Neural crest cell (in vitro differentiated cells): ENCODE data around the gene BHMT. TPM values are rescaled to one million over a fixed set of nuclear protein-coding genes. Genes with fewer than 3 reads are reported as not detected.

Experiments
- DNase-seq: peaks from one replicate; pipeline ENCODE4 v3.0.0; 2021; ENCODE audit warnings: low read depth, mixed read lengths, low spot score
- H3K27ac Mint-ChIP-seq: one replicate; pipeline ENCODE4 v1.8.0; 2021; ENCODE audit warnings: mild to moderate bottlenecking, mixed read lengths; ENCODE audit not compliant: unreplicated experiment
- H3K27me3 Mint-ChIP-seq: 2 replicates; pipeline ENCODE4 v1.8.0; 2021; ENCODE audit warnings: low read depth, mild to moderate bottlenecking, mixed read lengths
- H3K36me3 Mint-ChIP-seq: 2 replicates; pipeline ENCODE4 v1.8.0; 2021; ENCODE audit warnings: low read depth, mild to moderate bottlenecking, mixed read lengths
- H3K4me1 Mint-ChIP-seq: 2 replicates; pipeline ENCODE4 v1.8.0; 2021; ENCODE audit warnings: mixed read lengths
- H3K4me3 Mint-ChIP-seq: one replicate; pipeline ENCODE4 v1.8.0; 2021; ENCODE audit warnings: mild to moderate bottlenecking, mixed read lengths
- H3K9me3 Mint-ChIP-seq: 2 replicates; pipeline ENCODE4 v1.8.0; 2021; ENCODE audit warnings: mixed read lengths
- total RNA-seq: library from RNA; stranded (reverse); gene quantifications from 2 replicates; pipeline ENCODE4 v1.2.1, GENCODE V29; 2021
- TF ChIP-seq, protein P1 (sequence below): fragments of 200-600 bp; sonication (generic); conservative IDR thresholded peaks from 2 replicates; pipeline ENCODE4 v1.5.0; 2021; ENCODE audit warnings: antibody characterized with exemption, mild to moderate bottlenecking

The BHMT gene
- total RNA-seq, 1 donor from 2014 or later: not detected

DNA sequence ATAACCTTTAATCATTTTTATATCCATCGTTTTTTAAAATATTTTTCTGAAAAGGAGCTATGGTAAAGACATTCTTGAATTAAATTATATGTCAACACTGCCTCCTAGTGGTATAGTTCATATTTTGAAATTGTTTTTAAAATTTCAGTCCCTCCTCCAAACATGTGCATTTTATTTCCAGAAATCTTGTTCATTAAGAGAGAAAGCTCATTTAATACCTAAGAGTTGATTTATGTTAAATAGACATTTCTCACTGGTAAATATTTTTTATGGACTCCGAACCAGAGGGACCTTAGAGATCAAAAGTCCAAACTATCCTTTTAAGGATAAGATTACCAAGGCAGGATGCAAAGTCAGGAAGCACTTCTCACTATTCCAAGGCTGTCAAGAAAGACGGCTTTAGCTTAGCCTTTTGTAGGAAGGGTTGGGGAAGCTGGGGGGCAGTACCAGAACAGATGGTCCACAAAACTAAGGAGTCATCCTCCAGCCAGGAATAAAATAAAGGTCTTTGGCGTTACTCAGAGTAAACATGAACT is 21.6 kb downstream of the BHMT start:
- H3K4me1 Mint-ChIP-seq: peaks cover 13% of the 10 kb centered on the region
- no peaks in the 10 kb centered on the region for H3K9me3 Mint-ChIP-seq
- H3K27me3 Mint-ChIP-seq: no peaks in the 10 kb centered on the region
- peak overlapping the region; percentile 73 for H3K4me3 Mint-ChIP-seq
- H3K36me3 Mint-ChIP-seq: no peaks in the 10 kb centered on the region
- TF ChIP-seq, protein P1, sequence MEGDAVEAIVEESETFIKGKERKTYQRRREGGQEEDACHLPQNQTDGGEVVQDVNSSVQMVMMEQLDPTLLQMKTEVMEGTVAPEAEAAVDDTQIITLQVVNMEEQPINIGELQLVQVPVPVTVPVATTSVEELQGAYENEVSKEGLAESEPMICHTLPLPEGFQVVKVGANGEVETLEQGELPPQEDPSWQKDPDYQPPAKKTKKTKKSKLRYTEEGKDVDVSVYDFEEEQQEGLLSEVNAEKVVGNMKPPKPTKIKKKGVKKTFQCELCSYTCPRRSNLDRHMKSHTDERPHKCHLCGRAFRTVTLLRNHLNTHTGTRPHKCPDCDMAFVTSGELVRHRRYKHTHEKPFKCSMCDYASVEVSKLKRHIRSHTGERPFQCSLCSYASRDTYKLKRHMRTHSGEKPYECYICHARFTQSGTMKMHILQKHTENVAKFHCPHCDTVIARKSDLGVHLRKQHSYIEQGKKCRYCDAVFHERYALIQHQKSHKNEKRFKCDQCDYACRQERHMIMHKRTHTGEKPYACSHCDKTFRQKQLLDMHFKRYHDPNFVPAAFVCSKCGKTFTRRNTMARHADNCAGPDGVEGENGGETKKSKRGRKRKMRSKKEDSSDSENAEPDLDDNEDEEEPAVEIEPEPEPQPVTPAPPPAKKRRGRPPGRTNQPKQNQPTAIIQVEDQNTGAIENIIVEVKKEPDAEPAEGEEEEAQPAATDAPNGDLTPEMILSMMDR: peak; percentile 67
- no peak overlapping the region for H3K27ac Mint-ChIP-seq
- DNase-seq: no peak

DNA sequence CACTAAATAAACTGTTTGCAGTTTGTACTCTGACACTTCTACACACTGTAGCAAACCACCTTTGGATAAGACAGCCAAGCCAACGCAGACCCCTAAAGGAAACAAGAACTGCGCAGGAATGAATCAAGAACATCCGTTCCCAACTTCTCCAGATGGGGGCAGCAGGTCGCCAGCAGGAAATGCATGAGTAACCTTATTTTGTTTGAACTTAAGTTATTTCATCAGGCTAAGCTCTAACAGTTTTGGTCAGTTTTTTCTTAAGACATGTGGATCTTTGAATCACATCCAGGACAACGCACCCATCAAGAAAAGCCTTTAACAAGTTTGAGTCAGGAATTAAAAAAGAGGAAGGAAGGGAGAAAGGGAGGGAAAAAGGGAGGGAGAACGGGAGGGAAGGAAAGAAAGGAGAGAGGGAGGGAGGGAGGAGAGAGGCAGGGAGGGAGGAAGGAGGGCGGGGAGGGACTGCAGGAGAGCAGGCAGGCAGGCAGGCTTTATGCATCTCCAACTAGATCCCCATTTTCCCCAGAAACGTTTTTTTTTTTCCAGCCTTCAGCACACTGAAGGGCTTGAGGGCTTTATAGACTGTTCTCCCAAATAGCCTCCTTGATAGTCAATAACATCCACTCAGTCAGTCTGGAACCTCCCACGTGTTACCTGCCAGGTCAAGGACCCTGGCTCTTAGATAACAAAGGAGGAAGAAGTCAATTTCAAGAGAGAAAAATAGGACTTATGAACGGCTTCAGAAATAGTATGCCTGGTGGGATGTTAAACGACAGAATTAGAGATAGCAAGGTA is 22.2 kb downstream of the BHMT start:
- DNase-seq: peak; percentile 76
- peaks cover under 1% of the 10 kb centered on the region for H3K27me3 Mint-ChIP-seq
- TF ChIP-seq, protein P1: peak; percentile 74
- H3K9me3 Mint-ChIP-seq: no peaks in the 10 kb centered on the region
- H3K27ac Mint-ChIP-seq: peak overlapping the region; percentile 98
- peak overlapping the region; percentile 82 for H3K4me3 Mint-ChIP-seq
- H3K4me1 Mint-ChIP-seq: peaks cover 13% of the 10 kb centered on the region
- H3K36me3 Mint-ChIP-seq: no peaks in the 10 kb centered on the region

DNA sequence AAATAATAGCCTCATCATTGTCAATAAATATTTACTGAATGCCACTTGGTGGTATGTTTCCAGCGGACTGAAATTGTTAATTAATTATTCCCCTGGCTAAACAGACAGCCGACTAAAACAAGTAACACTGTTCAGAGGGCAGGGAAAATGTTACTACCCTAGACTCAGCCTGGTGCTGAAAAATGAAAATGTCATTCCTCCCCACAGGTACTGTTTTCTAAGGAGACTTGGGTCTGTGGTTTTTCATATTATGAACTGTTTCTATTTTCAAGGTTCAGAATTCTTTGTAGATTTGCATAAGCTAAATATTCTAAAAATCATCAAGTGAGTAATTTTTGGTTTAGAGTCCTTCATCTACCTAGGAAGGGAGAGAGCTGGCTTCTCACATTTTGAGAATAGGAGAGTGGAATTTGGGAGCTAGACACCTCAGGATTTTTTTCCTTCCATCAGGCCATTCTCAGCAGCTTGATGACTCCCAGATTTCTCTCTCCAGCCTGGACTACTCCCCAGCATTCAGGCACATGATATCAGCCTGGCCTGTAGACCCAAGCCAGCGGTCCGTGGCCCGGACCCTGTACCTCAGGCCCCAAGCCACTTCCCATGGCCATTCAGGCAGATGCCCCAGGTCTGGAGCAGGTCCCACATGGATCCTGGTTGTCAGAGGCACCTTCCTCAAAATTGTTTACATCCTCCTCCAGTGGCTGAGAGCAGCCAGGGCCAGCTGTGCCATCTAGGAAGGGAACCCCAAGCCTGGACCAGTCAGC is 24.4 kb downstream of the BHMT start:
- no peaks in the 10 kb centered on the region for H3K36me3 Mint-ChIP-seq
- no peaks in the 10 kb centered on the region for H3K9me3 Mint-ChIP-seq
- H3K27ac Mint-ChIP-seq: no peak overlapping the region
- no peak overlapping the region for H3K4me3 Mint-ChIP-seq
- TF ChIP-seq, protein P1: no peak
- H3K27me3 Mint-ChIP-seq: peaks cover 4% of the 10 kb centered on the region
- no peak for DNase-seq
- peaks cover 13% of the 10 kb centered on the region for H3K4me1 Mint-ChIP-seq

DNA sequence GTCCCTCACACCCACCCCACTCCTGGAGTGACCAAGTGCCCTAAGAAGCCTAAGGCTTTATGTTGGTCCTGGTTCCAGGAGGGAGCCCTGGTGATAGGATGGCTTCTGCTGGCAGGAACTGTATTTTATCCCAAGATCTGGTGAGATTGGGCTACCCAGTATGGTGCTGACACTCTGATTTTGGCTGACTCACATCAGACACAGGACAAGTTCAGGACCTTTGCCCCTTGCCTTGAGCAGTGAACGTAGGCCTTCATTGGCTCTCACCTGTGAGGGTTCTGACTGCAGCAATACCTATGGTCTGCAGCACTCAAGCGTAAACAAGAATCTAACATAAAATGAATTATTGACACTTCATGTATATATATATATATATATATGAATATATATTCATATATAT is 25.0 kb downstream of the BHMT start:
- Mint-ChIP-seq H3K4me3 (no peak overlapping the region), H3K27ac (no peak overlapping the region), H3K4me1 (peaks cover 13% of the 10 kb centered on the region), H3K27me3 (peaks cover 4% of the 10 kb centered on the region), H3K36me3 (no peaks in the 10 kb centered on the region), H3K9me3 (no peaks in the 10 kb centered on the region)
- TF ChIP-seq, protein P1: no peak
- DNase-seq: no peak

DNA sequence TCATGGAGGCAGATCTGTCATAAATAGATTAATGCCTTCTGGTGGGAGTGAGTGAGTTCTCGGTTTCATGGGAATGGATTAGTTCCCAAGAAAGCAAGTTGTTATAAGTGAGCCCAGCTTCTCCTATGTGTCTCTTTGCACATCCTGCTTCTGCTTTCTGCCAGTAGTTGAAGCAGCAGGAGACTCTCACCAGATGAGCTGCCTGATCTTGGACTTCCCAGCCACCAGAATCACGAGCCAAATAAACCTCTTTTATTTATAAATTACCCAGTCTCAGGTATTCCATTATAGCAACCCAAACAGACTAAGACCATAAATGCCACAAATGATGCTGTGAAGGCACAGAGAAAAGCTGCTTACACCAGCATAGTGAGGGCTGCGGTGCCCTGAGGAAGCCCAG is 28.9 kb downstream of the BHMT start:
- Mint-ChIP-seq H3K36me3 (no peaks in the 10 kb centered on the region), H3K9me3 (no peaks in the 10 kb centered on the region), H3K4me3 (no peak overlapping the region), H3K27me3 (peaks cover 4% of the 10 kb centered on the region), H3K27ac (no peak overlapping the region), H3K4me1 (no peaks in the 10 kb centered on the region)
- TF ChIP-seq, protein P1: no peak
- no peak for DNase-seq
